BE2C (cell line): ENCODE results near the gene PIK3C2B. TPM values are rescaled to one million over a fixed set of nuclear protein-coding genes. Genes with fewer than 3 reads are reported as not detected.

Experiments used
- DNase-seq: peaks from one replicate; pipeline ENCODE4 v3.0.0-alpha.2; 2020
- H3K27me3 ChIP-seq: fragments of 250-450 bp; sonication (Bioruptor Pico); 2 replicates; pipeline ENCODE4 v1.5.1; 2020; ENCODE audit warnings: mild to moderate bottlenecking
- H3K36me3 ChIP-seq: fragments of 250-450 bp; sonication (Bioruptor Pico); 2 replicates; pipeline ENCODE4 v1.5.1; 2020; ENCODE audit warnings: mild to moderate bottlenecking
- H3K4me1 ChIP-seq: fragments of 250-450 bp; sonication (Bioruptor Pico); 2 replicates; pipeline ENCODE4 v1.5.1; 2020
- H3K4me3 ChIP-seq: 2 replicates; pipeline ENCODE4 v1.5.1; 2011; ENCODE audit warnings: low read depth, low read length
- H3K9me3 ChIP-seq: fragments of 250-450 bp; sonication (Bioruptor Pico); 2 replicates; pipeline ENCODE4 v1.5.1; 2020
- polyA plus RNA-seq: library from polyadenylated mRNA; unstranded; fragments of >200 nt; gene quantifications from one replicate; pipeline ENCODE4 v1.2.1, GENCODE V29; 2012; ENCODE audit warnings: low read depth, missing spikeins; ENCODE audit not compliant: insufficient read length, insufficient read depth
- TF ChIP-seq, protein P1 (sequence below): IDR thresholded peaks from 2 replicates; pipeline ENCODE4 v1.5.1; 2012; ENCODE audit warnings: mild to moderate bottlenecking, low read depth, low read length

PIK3C2B gene, protein sequence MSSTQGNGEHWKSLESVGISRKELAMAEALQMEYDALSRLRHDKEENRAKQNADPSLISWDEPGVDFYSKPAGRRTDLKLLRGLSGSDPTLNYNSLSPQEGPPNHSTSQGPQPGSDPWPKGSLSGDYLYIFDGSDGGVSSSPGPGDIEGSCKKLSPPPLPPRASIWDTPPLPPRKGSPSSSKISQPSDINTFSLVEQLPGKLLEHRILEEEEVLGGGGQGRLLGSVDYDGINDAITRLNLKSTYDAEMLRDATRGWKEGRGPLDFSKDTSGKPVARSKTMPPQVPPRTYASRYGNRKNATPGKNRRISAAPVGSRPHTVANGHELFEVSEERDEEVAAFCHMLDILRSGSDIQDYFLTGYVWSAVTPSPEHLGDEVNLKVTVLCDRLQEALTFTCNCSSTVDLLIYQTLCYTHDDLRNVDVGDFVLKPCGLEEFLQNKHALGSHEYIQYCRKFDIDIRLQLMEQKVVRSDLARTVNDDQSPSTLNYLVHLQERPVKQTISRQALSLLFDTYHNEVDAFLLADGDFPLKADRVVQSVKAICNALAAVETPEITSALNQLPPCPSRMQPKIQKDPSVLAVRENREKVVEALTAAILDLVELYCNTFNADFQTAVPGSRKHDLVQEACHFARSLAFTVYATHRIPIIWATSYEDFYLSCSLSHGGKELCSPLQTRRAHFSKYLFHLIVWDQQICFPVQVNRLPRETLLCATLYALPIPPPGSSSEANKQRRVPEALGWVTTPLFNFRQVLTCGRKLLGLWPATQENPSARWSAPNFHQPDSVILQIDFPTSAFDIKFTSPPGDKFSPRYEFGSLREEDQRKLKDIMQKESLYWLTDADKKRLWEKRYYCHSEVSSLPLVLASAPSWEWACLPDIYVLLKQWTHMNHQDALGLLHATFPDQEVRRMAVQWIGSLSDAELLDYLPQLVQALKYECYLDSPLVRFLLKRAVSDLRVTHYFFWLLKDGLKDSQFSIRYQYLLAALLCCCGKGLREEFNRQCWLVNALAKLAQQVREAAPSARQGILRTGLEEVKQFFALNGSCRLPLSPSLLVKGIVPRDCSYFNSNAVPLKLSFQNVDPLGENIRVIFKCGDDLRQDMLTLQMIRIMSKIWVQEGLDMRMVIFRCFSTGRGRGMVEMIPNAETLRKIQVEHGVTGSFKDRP (N-terminal part only)
- 51.0 TPM for polyA plus RNA-seq

DNA sequence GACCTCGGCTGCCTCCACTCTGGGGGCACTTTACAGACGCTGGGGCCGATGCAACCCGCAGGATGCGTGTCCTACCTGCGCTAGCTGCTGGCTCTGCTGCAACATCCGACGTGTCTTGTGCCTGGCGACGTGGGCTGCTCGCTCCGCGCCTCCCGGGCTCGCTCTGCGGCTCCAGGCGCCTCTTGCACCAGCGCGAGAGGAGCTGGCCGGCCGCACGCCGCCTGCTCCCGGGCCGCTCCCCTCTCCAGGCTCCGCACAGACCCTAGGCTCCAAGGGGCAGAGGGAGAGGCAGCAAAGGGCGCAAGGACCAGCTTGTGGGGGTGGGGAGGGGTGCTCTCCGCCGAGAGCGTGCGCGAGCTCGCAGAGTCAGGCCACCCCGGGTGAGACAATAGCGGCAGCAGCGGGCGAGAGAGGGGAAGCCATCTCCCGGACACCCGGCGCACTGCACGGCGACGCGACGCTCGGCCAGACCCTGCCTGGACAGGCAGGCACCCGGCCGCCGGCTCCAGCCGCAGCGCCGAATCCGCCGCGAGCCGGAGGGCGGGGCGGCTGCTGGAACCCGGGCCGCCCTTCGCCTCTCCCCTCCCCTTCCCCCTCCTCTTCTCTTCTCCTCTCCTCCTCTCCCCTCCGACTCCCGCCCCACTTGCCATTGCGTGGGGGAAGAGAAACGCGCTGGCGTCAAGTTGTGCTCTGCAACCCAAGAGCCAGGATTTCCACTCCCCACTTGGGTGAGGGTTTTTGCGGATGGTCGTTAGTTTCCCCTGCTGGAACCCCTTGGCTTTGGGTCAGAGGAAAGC is at the start of gene PIK3C2B:
Gene PIK3C2B (minus strand): TSS at position 525 of the 797 bp plus-strand sequence. CDS start 25,003 bp downstream, outside the sequence.
- peak; percentile 94 for DNase-seq
- TF ChIP-seq, protein P1, sequence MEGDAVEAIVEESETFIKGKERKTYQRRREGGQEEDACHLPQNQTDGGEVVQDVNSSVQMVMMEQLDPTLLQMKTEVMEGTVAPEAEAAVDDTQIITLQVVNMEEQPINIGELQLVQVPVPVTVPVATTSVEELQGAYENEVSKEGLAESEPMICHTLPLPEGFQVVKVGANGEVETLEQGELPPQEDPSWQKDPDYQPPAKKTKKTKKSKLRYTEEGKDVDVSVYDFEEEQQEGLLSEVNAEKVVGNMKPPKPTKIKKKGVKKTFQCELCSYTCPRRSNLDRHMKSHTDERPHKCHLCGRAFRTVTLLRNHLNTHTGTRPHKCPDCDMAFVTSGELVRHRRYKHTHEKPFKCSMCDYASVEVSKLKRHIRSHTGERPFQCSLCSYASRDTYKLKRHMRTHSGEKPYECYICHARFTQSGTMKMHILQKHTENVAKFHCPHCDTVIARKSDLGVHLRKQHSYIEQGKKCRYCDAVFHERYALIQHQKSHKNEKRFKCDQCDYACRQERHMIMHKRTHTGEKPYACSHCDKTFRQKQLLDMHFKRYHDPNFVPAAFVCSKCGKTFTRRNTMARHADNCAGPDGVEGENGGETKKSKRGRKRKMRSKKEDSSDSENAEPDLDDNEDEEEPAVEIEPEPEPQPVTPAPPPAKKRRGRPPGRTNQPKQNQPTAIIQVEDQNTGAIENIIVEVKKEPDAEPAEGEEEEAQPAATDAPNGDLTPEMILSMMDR, result peak; percentile 45
- Histone ChIP-seq H3K36me3 (no peaks in the 10 kb centered on the region), H3K4me3 (peak within 1 kb of the TSS; percentile 85), H3K27me3 (no peaks in the 10 kb centered on the region), H3K4me1 (no peaks in the 10 kb centered on the region), H3K9me3 (no peaks in the 10 kb centered on the region)

DNA sequence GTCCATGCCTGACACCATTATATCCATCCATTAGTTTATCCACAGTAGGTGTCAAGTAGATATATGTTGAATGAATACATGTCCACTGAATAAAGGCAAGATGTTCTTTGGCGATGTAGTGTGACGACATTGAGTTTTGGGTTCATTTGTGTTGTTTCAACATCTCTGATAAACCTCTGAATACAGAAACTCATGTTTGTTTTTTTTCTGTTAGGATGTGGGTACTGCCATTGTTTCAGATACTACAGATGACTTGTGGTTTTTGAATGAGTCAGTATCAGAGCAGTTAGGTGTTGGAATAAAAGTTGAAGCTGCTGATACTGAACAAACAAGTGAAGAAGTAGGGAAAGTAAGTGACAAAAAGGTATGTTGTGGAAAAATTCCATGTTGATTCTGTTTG is 49.7 kb upstream of the PIK3C2B start:
- TF ChIP-seq, protein P1, result no peak
- Histone ChIP-seq H3K4me3 (no peak overlapping the region), H3K9me3 (no peaks in the 10 kb centered on the region), H3K36me3 (peaks cover 97% of the 10 kb centered on the region), H3K4me1 (no peaks in the 10 kb centered on the region), H3K27me3 (no peaks in the 10 kb centered on the region)
- DNase-seq, result no peak

DNA sequence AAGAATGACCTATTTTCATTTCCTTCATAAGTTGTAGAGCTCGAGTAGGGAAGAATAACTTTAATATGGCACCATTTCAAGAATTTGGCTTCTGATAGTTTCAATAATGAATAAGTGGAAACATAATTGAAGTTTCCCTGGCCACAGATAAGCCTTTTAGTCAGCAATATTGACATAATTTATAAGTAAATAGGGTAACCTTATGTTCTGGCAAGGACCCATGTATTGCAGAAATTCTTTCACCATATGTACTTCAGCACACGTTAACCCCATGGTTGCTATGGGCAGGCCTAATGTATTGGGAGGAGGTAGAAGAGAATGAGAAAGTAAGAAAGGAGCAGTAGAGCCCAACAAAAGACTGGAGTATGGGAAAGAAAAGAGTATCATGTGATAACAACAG is 47.0 kb upstream of the PIK3C2B start:
- H3K27me3 ChIP-seq, result no peaks in the 10 kb centered on the region
- no peaks in the 10 kb centered on the region for H3K4me1 ChIP-seq
- TF ChIP-seq, protein P1, result no peak
- peaks cover 96% of the 10 kb centered on the region for H3K36me3 ChIP-seq
- DNase-seq, result no peak
- no peaks in the 10 kb centered on the region for H3K9me3 ChIP-seq
- no peak overlapping the region for H3K4me3 ChIP-seq

DNA sequence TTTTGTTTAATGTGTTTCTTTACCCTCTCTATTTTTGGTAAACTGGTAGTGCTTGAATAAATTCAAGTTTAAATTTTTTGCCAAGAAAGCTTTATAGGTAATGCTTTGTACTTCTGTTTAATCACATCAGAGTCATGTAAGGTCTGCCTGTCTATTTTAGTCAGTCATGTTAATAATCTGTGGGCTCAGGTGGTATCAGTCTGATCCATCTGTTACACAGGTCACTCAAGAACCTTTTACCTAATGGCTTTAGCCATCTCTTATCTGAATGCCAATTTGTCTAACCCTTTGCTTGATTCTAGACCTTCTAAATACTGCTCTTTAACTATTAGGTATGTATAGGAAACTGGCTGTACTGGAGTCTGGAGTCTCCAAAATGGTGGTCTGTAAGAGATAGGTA is 38.2 kb upstream of the PIK3C2B start:
- Histone ChIP-seq H3K36me3 (peaks cover 84% of the 10 kb centered on the region), H3K9me3 (no peaks in the 10 kb centered on the region), H3K4me3 (no peak overlapping the region), H3K27me3 (no peaks in the 10 kb centered on the region), H3K4me1 (no peaks in the 10 kb centered on the region)
- TF ChIP-seq, protein P1, result no peak
- DNase-seq, result no peak

DNA sequence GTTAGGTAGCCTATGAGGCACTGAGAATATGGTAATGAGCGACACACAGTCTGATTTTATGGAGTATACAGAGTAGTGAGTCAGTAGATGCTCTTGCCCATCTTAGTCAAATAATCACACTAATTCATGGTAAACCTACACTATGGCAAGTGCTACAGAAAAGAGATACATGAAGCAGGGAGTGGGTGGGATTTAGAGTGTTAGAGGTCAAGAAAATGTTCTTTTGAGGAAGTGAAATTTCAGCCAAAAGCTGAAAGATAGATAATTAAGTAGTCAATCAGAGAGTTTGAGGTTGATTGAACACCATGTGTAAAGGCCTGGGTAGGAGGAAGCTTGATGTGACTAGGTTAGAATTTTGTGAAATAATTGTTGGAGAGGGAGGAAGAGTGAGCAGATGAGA is 36.3 kb upstream of the PIK3C2B start:
- Histone ChIP-seq H3K9me3 (no peaks in the 10 kb centered on the region), H3K36me3 (peaks cover 80% of the 10 kb centered on the region), H3K4me3 (no peak overlapping the region), H3K4me1 (no peaks in the 10 kb centered on the region), H3K27me3 (no peaks in the 10 kb centered on the region)
- TF ChIP-seq, protein P1, result no peak
- DNase-seq, result no peak
